ENCODE measurements around the gene PIGR. TPM values are rescaled to one million over a fixed set of nuclear protein-coding genes. Genes with fewer than 3 reads are reported as not detected.

PIGR gene
- total and polyA plus RNA-seq, 2 donors from 2014 or later: 187 to 841 TPM

- no peak for FAIRE-seq
These were observed 40.6 kb upstream of the PIGR start for GRCh38 chr1:206986885-206987284.

GRCh38 chr1:206986402-206986801, 40.1 kb upstream of the PIGR start:
- H3K4me1 ChIP-seq (ENCODE audit: control insufficient read depth in 2 of 3, insufficient read depth in 2 of 3, low read depth in 1 of 3, low read length in 3 of 3): no peaks in the 10 kb centered on the region
- no peak overlapping the region for H3K9ac ChIP-seq (ENCODE audit: low read length in 3 of 3)
- DNase-seq: no peak
- no peaks in the 10 kb centered on the region for H3K27me3 ChIP-seq (ENCODE audit: control insufficient read depth, insufficient read depth, low read length)
- no peaks in the 10 kb centered on the region for H3K9me3 ChIP-seq (ENCODE audit: control insufficient read depth in 2 of 3, insufficient read depth in 1 of 3, low read length in 3 of 3)
- intact Hi-C loops (cut with DNase I): no loop called here
- H3K27ac ChIP-seq (ENCODE audit: low read depth in 2 of 2, low read length in 2 of 2): no peak overlapping the region
- no peak for FAIRE-seq
- no peak for TF ChIP-seq CTCF (IDR thresholded peaks at IDR 0.05; ENCODE audit: borderline replicate concordance, extremely low read depth, insufficient read depth)
- H3K36me3 ChIP-seq (ENCODE audit: control insufficient read depth in 2 of 3, insufficient read depth in 3 of 3, low read length in 3 of 3): no peaks in the 10 kb centered on the region
- H3K4me3 ChIP-seq (ENCODE audit: low read length in 3 of 3): no peak overlapping the region

More at GRCh38 chr1:206986885-206987284, 40.6 kb upstream of the PIGR start:
- H3K27me3 ChIP-seq (ENCODE audit: control insufficient read depth, insufficient read depth, low read length): no peaks in the 10 kb centered on the region
- H3K4me1 ChIP-seq (ENCODE audit: control insufficient read depth in 2 of 3, insufficient read depth in 2 of 3, low read depth in 1 of 3, low read length in 3 of 3): no peaks in the 10 kb centered on the region
- H3K4me3 ChIP-seq (ENCODE audit: low read length in 3 of 3): no peak overlapping the region
- TF ChIP-seq CTCF (IDR thresholded peaks at IDR 0.05; ENCODE audit: borderline replicate concordance, extremely low read depth, insufficient read depth): no peak
- H3K27ac ChIP-seq (ENCODE audit: low read depth in 2 of 2, low read length in 2 of 2): no peak overlapping the region
- H3K9me3 ChIP-seq (ENCODE audit: control insufficient read depth in 2 of 3, insufficient read depth in 1 of 3, low read length in 3 of 3): no peaks in the 10 kb centered on the region
- H3K9ac ChIP-seq (ENCODE audit: low read length in 3 of 3): no peak overlapping the region
- DNase-seq: no peak
- intact Hi-C loops (cut with DNase I): no loop called here
- H3K36me3 ChIP-seq (ENCODE audit: control insufficient read depth in 2 of 3, insufficient read depth in 3 of 3, low read length in 3 of 3): no peaks in the 10 kb centered on the region

- Histone ChIP-seq H3K36me3 (ENCODE audit: control insufficient read depth in 2 of 3, insufficient read depth in 3 of 3, low read length in 3 of 3) (no peaks in the 10 kb centered on the region), H3K4me1 (ENCODE audit: control insufficient read depth in 2 of 3, insufficient read depth in 2 of 3, low read depth in 1 of 3, low read length in 3 of 3) (no peaks in the 10 kb centered on the region), H3K9me3 (ENCODE audit: control insufficient read depth in 2 of 3, insufficient read depth in 1 of 3, low read length in 3 of 3) (no peaks in the 10 kb centered on the region), H3K27ac (ENCODE audit: low read depth in 2 of 2, low read length in 2 of 2) (no peak overlapping the region), H3K9ac (ENCODE audit: low read length in 3 of 3) (no peak overlapping the region), H3K4me3 (ENCODE audit: low read length in 3 of 3) (no peak overlapping the region), H3K27me3 (ENCODE audit: control insufficient read depth, insufficient read depth, low read length) (no peaks in the 10 kb centered on the region)
- FAIRE-seq: no peak
- TF ChIP-seq CTCF (IDR thresholded peaks at IDR 0.05; ENCODE audit: borderline replicate concordance, extremely low read depth, insufficient read depth): no peak
- intact Hi-C loops (cut with DNase I): no loop called here
- no peak for DNase-seq
These were observed 39.0 kb upstream of the PIGR start for GRCh38 chr1:206985162-206985749.

GRCh38 chr1:206982216-206982615, 36.0 kb upstream of the PIGR start:
- Histone ChIP-seq H3K4me3 (ENCODE audit: low read length in 3 of 3) (no peak overlapping the region), H3K27me3 (ENCODE audit: control insufficient read depth, insufficient read depth, low read length) (no peaks in the 10 kb centered on the region), H3K27ac (ENCODE audit: low read depth in 2 of 2, low read length in 2 of 2) (no peak overlapping the region), H3K36me3 (ENCODE audit: control insufficient read depth in 2 of 3, insufficient read depth in 3 of 3, low read length in 3 of 3) (no peaks in the 10 kb centered on the region), H3K4me1 (ENCODE audit: control insufficient read depth in 2 of 3, insufficient read depth in 2 of 3, low read depth in 1 of 3, low read length in 3 of 3) (no peaks in the 10 kb centered on the region), H3K9ac (ENCODE audit: low read length in 3 of 3) (no peak overlapping the region), H3K9me3 (ENCODE audit: control insufficient read depth in 2 of 3, insufficient read depth in 1 of 3, low read length in 3 of 3) (no peaks in the 10 kb centered on the region)
- intact Hi-C loops (cut with DNase I): no loop called here
- FAIRE-seq: no peak
- DNase-seq: peak in 4 of 5 donors; percentile 57 to 80 (median 72)
- peak; percentile 84 for TF ChIP-seq CTCF (IDR thresholded peaks at IDR 0.05; ENCODE audit: borderline replicate concordance, extremely low read depth, insufficient read depth)
